ENCODE data around the gene IRF2.

GRCh38 chr4:184433258-184433892, 41.0 kb downstream of the IRF2 start:
- no peak for TF ChIP-seq CTCF (optimal IDR thresholded peaks at IDR 0.05 in 1 of 3, IDR thresholded peaks at IDR 0.05 in 1 of 3, conservative IDR thresholded peaks at IDR 0.05 in 1 of 3; ENCODE audit: extremely low read depth in 1 of 3, insufficient read depth in 2 of 3, low read length in 3 of 3)
- TF ChIP-seq EZH2 (IDR thresholded peaks at IDR 0.05; ENCODE audit: low read length), result no peak
